Heart right ventricle (tissue), 16 donors: Measurements from ENCODE around the gene LITAF. TPM values are rescaled to one million over a fixed set of nuclear protein-coding genes. Genes with fewer than 3 reads are reported as not detected.

Experiments
- ATAC-seq, 8 donors: fragments of 200-7000 bp; cut with Tn5 transposase; one replicate each; pipeline ENCODE4 v1.9.1; 2020; ENCODE audit warnings: mild to moderate bottlenecking in 8 of 8, moderate library complexity in 8 of 8, moderate number of reproducible peaks in 1 of 8
- DNase-seq, 2 donors: peaks; one replicate each; pipeline ENCODE4 v3.0.0-alpha.2; 2020
- H3K27ac ChIP-seq, 10 donors: fragments of 200-600 bp; sonication (generic) in 2 of 10; one replicate each; pipeline versions ENCODE4 v1.5.0 to v1.8.0; 2020 to 2022; ENCODE audit warnings: mild to moderate bottlenecking in 3 of 10
- H3K27me3 ChIP-seq, 7 donors: fragments of 200-600 bp; one replicate each; pipeline ENCODE4 v1.8.0; 2021 to 2022; ENCODE audit warnings: mild to moderate bottlenecking in 2 of 7
- H3K36me3 ChIP-seq, 9 donors: fragments of 200-600 bp; sonication (generic) in 1 of 9; one replicate each; pipeline versions ENCODE4 v1.5.0 to v1.8.0; 2020 to 2022; ENCODE audit warnings: mild to moderate bottlenecking in 2 of 9
- H3K4me1 ChIP-seq, 9 donors: fragments of 200-600 bp; sonication (generic) in 1 of 9; one replicate each; pipeline versions ENCODE4 v1.5.0 to v1.8.0; 2020 to 2022; ENCODE audit warnings: mild to moderate bottlenecking in 4 of 9
- H3K4me3 ChIP-seq, 10 donors: fragments of 200-600 bp; sonication (generic) in 2 of 10; one replicate each; pipeline versions ENCODE4 v1.5.0 to v1.8.0; 2020 to 2022; ENCODE audit warnings: mild to moderate bottlenecking in 7 of 10, moderate library complexity in 2 of 10
- H3K9me3 ChIP-seq, 11 donors: fragments of 200-600 bp in 10 of 11; sonication (generic) in 2 of 11; one replicate each; pipeline versions ENCODE4 v1.5.0 to v1.8.0; 2013 to 2022; ENCODE audit warnings: mild to moderate bottlenecking in 2 of 11, control low read depth in 1 of 11, moderate library complexity in 1 of 11
- CTCF ChIP-seq, 9 donors: fragments of 200-600 bp; sonication (generic) in 2 of 9; IDR thresholded peaks; one replicate each; pipeline versions ENCODE4 v1.5.0 to v1.8.0; 2021 to 2022; ENCODE audit warnings: antibody characterized with exemption in 9 of 9, mild to moderate bottlenecking in 5 of 9, moderate library complexity in 1 of 9
- WGBS, 2 donors: extraction: QIAGEN DNeasy Blood & Tissue Kit; methylation state at CpG; one replicate each; pipeline ENCODE4 v1.1.7; 2013; ENCODE audit warnings: inconsistent platforms in 1 of 2; 5-methylcytosine and 5-hydroxymethylcytosine counted together
- intact Hi-C, 10 donors: fragments of 100-400 bp; cut with DNase I; formaldehyde crosslinking; loops; one replicate each; pipeline versions ENCODE4 v1.11.1 to v1.14.2; 2022
- polyA plus RNA-seq, 2 donors: library from polyadenylated mRNA; stranded (reverse); fragments of 200-250 nt; gene quantifications; one replicate each; pipeline ENCODE4 v1.2.3, GENCODE V29; 2013
- total RNA-seq, 10 donors: library from RNA; stranded (reverse); fragmentation: NEBNext Ultra II Directional in 3 of 10; extraction: Animal tissue kit (Norgen Biotek cat#: 25700) in 3 of 10; gene quantifications; one replicate each; pipeline versions ENCODE4 v1.2.1 to v1.2.4, GENCODE V29; 2021 to 2023
- donor health status: Arrhythmogenic right ventricular cardiomyopathy.
- donor health status: ischemic (EF 13 %, LVEDD 7.1; RV severe dilation, severe dysfunction).
- donor health status: healthy with polysubstance abuse.
- donor health status: DM: no; HTN: yes; CAD: no.
- donor health status: DM: no; HTN: no; CAD: no.
- donor health status: ischemic (EF 25% LVEDD 6.9; RV normal size, moderate dysfunction).
- donor health status: ischemic (EF 25% LVEDD 5.7; RV mildly dilated, moderate dysfunction).
- donor health status: healthy.
- donor health status: DM: yes; HTN: yes; CAD: no.
- donor health status: Ischemic cardiomyopathy.
- donor health status: ischemic (EF 35%, LVEDD 5.7; RV mildly dilated, moderate dysfunction).
- donor health status: nonischemic (EF 11% LVEDD 7.7; RV severe dilation, severe dysfunction).
- donor health status: DM: yes; HTN: yes; CAD: no.
- donor health status: PGD.
- donor health status: ischemic (EF 29% LVEDD 5.4; RV normal size, mild dysfunction).
- donor health status: nonischemic (EF 23%, LVEDD 6.1; RV moderate dilation, normal function).

LITAF gene
- total and polyA plus RNA-seq, 12 donors: 13.3 to 96.9 (median 38.2) TPM

- no peak for ATAC-seq
- no peak for TF ChIP-seq CTCF (IDR thresholded peaks at IDR 0.05)
- WGBS, 2 donors: 76 to 77% methylated on average over 7 of the region's 7 CpGs
Observed at GRCh38 chr16:11588321-11589197, 1.8 kb upstream of the LITAF start.

GRCh38 chr16:11587643-11588247, 1.0 kb upstream of the LITAF start:
- Histone ChIP-seq H3K4me3 (peak overlapping the region; percentile 62 to 91 (median 78)), H3K36me3 (no peaks in the 10 kb centered on the region), H3K4me1 (peaks cover 2 to 43% (median 10%) of the 10 kb centered on the region in 9 donors), H3K27me3 (peaks cover 0 to 5% (median 0%) of the 10 kb centered on the region in 7 donors), H3K27ac (peak overlapping the region in 9 of 10 donors; percentile 83 to 99 (median 94)), H3K9me3 (peaks cover 0 to 10% (median 0%) of the 10 kb centered on the region in 11 donors)
- TF ChIP-seq CTCF (IDR thresholded peaks at IDR 0.05): no peak
- WGBS, 2 donors: 72 to 74% methylated on average over 14 of the region's 14 CpGs
- ATAC-seq (peak in 1 of 8 donors; percentile 26), DNase-seq (no peak)
- intact Hi-C loops: loop anchor here in 3 of 10 donors (5.0 kb wide), 1 partner anchor 55 kb away; no protein-coding TSS in a partner anchor

More at GRCh38 chr16:11588321-11589197, 1.8 kb upstream of the LITAF start:
- no peaks in the 10 kb centered on the region for H3K36me3 ChIP-seq
- H3K4me1 ChIP-seq: peaks cover 2 to 35% (median 10%) of the 10 kb centered on the region in 9 donors
- intact Hi-C loops: loop anchor here in 3 of 10 donors (5.0 kb wide), 1 partner anchor 54 kb away; no protein-coding TSS in a partner anchor
- H3K9me3 ChIP-seq: peaks cover 0 to 10% (median 0%) of the 10 kb centered on the region in 11 donors
- no peak for DNase-seq
- H3K27me3 ChIP-seq: peaks cover 0 to 5% (median 0%) of the 10 kb centered on the region in 7 donors
- H3K27ac ChIP-seq: peak overlapping the region in 1 of 10 donors; percentile 99
- H3K4me3 ChIP-seq: no peak overlapping the region

DNA sequence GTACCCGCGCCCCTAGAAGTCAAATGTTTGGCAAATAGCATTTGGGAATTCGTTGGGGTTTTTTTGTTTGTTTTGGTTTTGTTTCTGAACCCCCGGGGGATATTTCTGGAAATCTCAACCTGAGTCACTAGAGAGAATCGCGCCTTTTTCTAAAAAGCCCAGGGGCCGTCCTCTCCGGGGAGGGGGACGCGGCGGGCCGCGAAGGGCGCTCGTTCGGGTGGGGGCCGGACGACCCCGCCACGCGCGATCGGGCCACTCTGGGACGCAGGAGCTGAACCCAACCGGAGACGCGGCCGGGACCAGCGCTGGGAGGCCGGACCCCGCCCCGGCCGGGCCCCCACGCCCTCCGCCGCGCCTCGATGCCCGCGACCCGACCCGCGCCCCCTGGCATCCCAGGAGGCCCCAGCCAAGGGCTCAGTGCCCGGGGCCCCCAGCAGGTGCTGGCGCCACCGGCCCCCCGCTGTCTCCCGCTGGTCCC, 302 bp downstream of the LITAF start:
- H3K4me3 ChIP-seq: peak overlapping the region; percentile 62 to 91 (median 78)
- DNase-seq (no peak), ATAC-seq (peak in 4 of 8 donors; percentile 6 to 31 (median 14))
- peaks cover 0 to 10% (median 0%) of the 10 kb centered on the region in 11 donors for H3K9me3 ChIP-seq
- peaks cover 5 to 57% (median 13%) of the 10 kb centered on the region in 9 donors for H3K4me1 ChIP-seq
- 1 to 2% methylated on average over 22 to 48 of the region's 48 CpGs for WGBS, 2 donors
- H3K27ac ChIP-seq: peak overlapping the region; percentile 64 to 99 (median 94)
- intact Hi-C loops: loop anchor here in 3 of 10 donors (5.0 kb wide), 1 partner anchor 56 kb away; no protein-coding TSS in a partner anchor
- TF ChIP-seq CTCF (IDR thresholded peaks at IDR 0.05): no peak
- peaks cover 0 to 5% (median 0%) of the 10 kb centered on the region in 7 donors for H3K27me3 ChIP-seq
- no peaks in the 10 kb centered on the region for H3K36me3 ChIP-seq
